ENCODE measurements around the gene FYCO1. TPM values are rescaled to one million over a fixed set of nuclear protein-coding genes. Genes with fewer than 3 reads are reported as not detected.

The FYCO1 gene
- total RNA-seq, 2 experiments from 2014 or later, result 9.4 to 15.2 TPM

- ChIA-PET POLR2A (no interaction called here), CTCF (ENCODE audit: unreplicated experiment) (no interaction called here)
- H3K9me2 ChIP-seq (ENCODE audit: insufficient read depth, low read length), result no peaks in the 10 kb centered on the region
- TF ChIP-seq EZH2phosphoT487 (IDR thresholded peaks at IDR 0.05; ENCODE audit: borderline replicate concordance, low read depth, low read length), result no peak
- TF ChIP-seq CTCF (conservative IDR thresholded peaks at IDR 0.05; ENCODE audit: low read length), result no peak
- no TSS peak for BruUV-seq (replicated peaks)
- no peaks in the 10 kb centered on the region for H3K9me3 ChIP-seq (ENCODE audit: low read length)
- H4K20me1 ChIP-seq (ENCODE audit: insufficient read depth, low read length), result no peaks in the 10 kb centered on the region
- H2AFZ ChIP-seq (ENCODE audit: low read length), result no peak overlapping the region
- no peak overlapping the region for H3K4me3 ChIP-seq (ENCODE audit: low read depth, low read length, poor library complexity, severe bottlenecking)
- no peaks in the 10 kb centered on the region for H3K36me3 ChIP-seq (ENCODE audit: insufficient read depth, low read length)
- DNase-seq (ENCODE audit: low spot score), result no peak
- no peaks in the 10 kb centered on the region for H3K79me2 ChIP-seq (ENCODE audit: insufficient read depth, low read depth, low read length)
- no peaks in the 10 kb centered on the region for H3K4me1 ChIP-seq (ENCODE audit: insufficient read depth, low read length, poor library complexity, severe bottlenecking)
- intact Hi-C loops (cut with micrococcal nuclease; ENCODE audit: unreplicated experiment), result no loop called here
- no peak overlapping the region for H3K27ac ChIP-seq (ENCODE audit: low read depth, low read length, poor library complexity, severe bottlenecking)
- H3K4me2 ChIP-seq (ENCODE audit: low read length), result no peak overlapping the region
Observed at GRCh38 chr3:46020766-46021510, 25.3 kb upstream of the FYCO1 start.

GRCh38 chr3:46019707-46020106, 24.1 kb upstream of the FYCO1 start:
- TF ChIP-seq EZH2phosphoT487 (IDR thresholded peaks at IDR 0.05; ENCODE audit: borderline replicate concordance, low read depth, low read length), result no peak
- no peak for TF ChIP-seq CTCF (conservative IDR thresholded peaks at IDR 0.05; ENCODE audit: low read length)
- H3K36me3 ChIP-seq (ENCODE audit: insufficient read depth, low read length), result no peaks in the 10 kb centered on the region
- intact Hi-C loops (cut with micrococcal nuclease; ENCODE audit: unreplicated experiment), result no loop called here
- no peak overlapping the region for H2AFZ ChIP-seq (ENCODE audit: low read length)
- no TSS peak for BruUV-seq (replicated peaks)
- no peak overlapping the region for H3K4me2 ChIP-seq (ENCODE audit: low read length)
- ChIA-PET POLR2A (no interaction called here), CTCF (ENCODE audit: unreplicated experiment) (interaction anchor here (0.6 kb wide), 1 partner anchor 1026 kb away, joined by 4 read pairs; no protein-coding TSS in a partner anchor)
- no peak overlapping the region for H3K27ac ChIP-seq (ENCODE audit: low read depth, low read length, poor library complexity, severe bottlenecking)
- no peaks in the 10 kb centered on the region for H3K4me1 ChIP-seq (ENCODE audit: insufficient read depth, low read length, poor library complexity, severe bottlenecking)
- no peak overlapping the region for H3K4me3 ChIP-seq (ENCODE audit: low read depth, low read length, poor library complexity, severe bottlenecking)
- H3K9me2 ChIP-seq (ENCODE audit: insufficient read depth, low read length), result no peaks in the 10 kb centered on the region
- H3K9me3 ChIP-seq (ENCODE audit: low read length), result no peaks in the 10 kb centered on the region
- H4K20me1 ChIP-seq (ENCODE audit: insufficient read depth, low read length), result no peaks in the 10 kb centered on the region
- no peak for DNase-seq (ENCODE audit: low spot score)
- no peaks in the 10 kb centered on the region for H3K79me2 ChIP-seq (ENCODE audit: insufficient read depth, low read depth, low read length)

GRCh38 chr3:46017720-46018119, 22.1 kb upstream of the FYCO1 start:
- ChIA-PET POLR2A (no interaction called here), CTCF (ENCODE audit: unreplicated experiment) (no interaction called here)
- no peak overlapping the region for H3K4me3 ChIP-seq (ENCODE audit: low read depth, low read length, poor library complexity, severe bottlenecking)
- H3K9me3 ChIP-seq (ENCODE audit: low read length), result no peaks in the 10 kb centered on the region
- no peak for DNase-seq (ENCODE audit: low spot score)
- intact Hi-C loops (cut with micrococcal nuclease; ENCODE audit: unreplicated experiment), result no loop called here
- TF ChIP-seq CTCF (conservative IDR thresholded peaks at IDR 0.05; ENCODE audit: low read length), result no peak
- TF ChIP-seq EZH2phosphoT487 (IDR thresholded peaks at IDR 0.05; ENCODE audit: borderline replicate concordance, low read depth, low read length), result no peak
- H3K79me2 ChIP-seq (ENCODE audit: insufficient read depth, low read depth, low read length), result no peaks in the 10 kb centered on the region
- no peak overlapping the region for H2AFZ ChIP-seq (ENCODE audit: low read length)
- no TSS peak for BruUV-seq (replicated peaks)
- no peaks in the 10 kb centered on the region for H3K36me3 ChIP-seq (ENCODE audit: insufficient read depth, low read length)
- no peaks in the 10 kb centered on the region for H3K4me1 ChIP-seq (ENCODE audit: insufficient read depth, low read length, poor library complexity, severe bottlenecking)
- H3K4me2 ChIP-seq (ENCODE audit: low read length), result no peak overlapping the region
- H3K27ac ChIP-seq (ENCODE audit: low read depth, low read length, poor library complexity, severe bottlenecking), result no peak overlapping the region
- no peaks in the 10 kb centered on the region for H3K9me2 ChIP-seq (ENCODE audit: insufficient read depth, low read length)
- no peaks in the 10 kb centered on the region for H4K20me1 ChIP-seq (ENCODE audit: insufficient read depth, low read length)

Data from OCI-LY7 (cell line).